H1 (cell line): ENCODE measurements around the gene ADAMTS20. TPM values are rescaled to one million over a fixed set of nuclear protein-coding genes. Genes with fewer than 3 reads are reported as not detected.

ENCODE experiments used
- EGR1 ChIP-seq: IDR thresholded peaks from 2 replicates; pipeline ENCODE4 v1.6.1; 2011; ENCODE audit warnings: low read depth, low read length, borderline replicate concordance
- TAF1 ChIP-seq: IDR thresholded peaks from 2 replicates; pipeline ENCODE4 v1.6.1; 2011; ENCODE audit warnings: mild to moderate bottlenecking, low read depth, low read length
- polyA plus RNA-seq, 7 experiments: library from polyadenylated mRNA; depleted of rRNA in 3 of 7; stranded (reverse) in 5 of 7; unstranded in 2 of 7; fragments of >200 nt in 5 of 7; fragments of 200-250 nt in 2 of 7; gene quantifications; 1 replicate in 5 of 7; 2 replicates in 1 of 7; 4 replicates in 1 of 7; pipeline versions ENCODE4 v1.2.1 to v1.2.3, GENCODE V29; 2011 to 2013; ENCODE audit warnings: missing spikeins in 2 of 7, mixed read lengths in 2 of 7
- total RNA-seq: library from RNA; stranded (reverse); fragmentation: NEBNext Ultra II Directional; extraction: Animal tissue kit (Norgen Biotek cat#: 25700); gene quantifications from 2 replicates; pipeline ENCODE4 v1.2.1, GENCODE V29; 2021
- TF ChIP-seq, protein P1 (sequence below), 3 experiments: IDR thresholded peaks; 1 replicate in 2 of 3; 2 replicates in 1 of 3; pipeline versions ENCODE4 v1.5.1 to v1.6.1; 2011; ENCODE audit warnings: low read length in 3 of 3, mild to moderate bottlenecking in 3 of 3, inconsistent platforms in 2 of 3, low read depth in 1 of 3, moderate library complexity in 1 of 3; ENCODE audit not compliant: insufficient read depth in 1 of 3; ENCODE audit errors: control extremely low read depth in 1 of 3
- TF ChIP-seq, protein P2 (sequence below): fragments of 300-600 bp; sonication (generic); IDR thresholded peaks from 2 replicates; pipeline ENCODE4 v1.7.1; 2012; ENCODE audit warnings: low read length, moderate library complexity, mild to moderate bottlenecking, inconsistent platforms; ENCODE audit not compliant: insufficient replicate concordance

The ADAMTS20 gene
- total and polyA plus RNA-seq, 2 of the 8 experiments (the other 6 are each of a cell fraction or from before 2014, with no cell fraction given) = 2.9 to 5.1 TPM

DNA sequence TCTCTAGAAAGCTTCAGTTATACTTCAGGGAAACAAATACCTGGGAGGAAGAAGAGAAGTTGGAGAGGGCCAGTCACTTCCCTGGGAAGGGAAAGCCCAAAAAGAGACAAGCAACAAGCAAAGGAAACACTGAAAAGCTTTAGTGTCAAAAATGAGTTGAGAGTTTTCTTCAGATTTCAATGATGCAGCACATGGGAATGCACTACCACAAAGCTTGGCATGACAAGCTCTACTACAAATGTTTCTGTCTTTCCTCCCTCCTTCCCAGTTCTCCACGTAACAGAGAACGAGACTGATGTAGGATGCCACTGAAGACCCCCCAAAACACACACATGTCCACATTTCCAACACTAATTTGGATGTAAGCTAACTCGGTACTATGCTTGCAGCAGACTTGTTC, 26.8 kb upstream of the ADAMTS20 start (continued):
- TF ChIP-seq, protein P1, sequence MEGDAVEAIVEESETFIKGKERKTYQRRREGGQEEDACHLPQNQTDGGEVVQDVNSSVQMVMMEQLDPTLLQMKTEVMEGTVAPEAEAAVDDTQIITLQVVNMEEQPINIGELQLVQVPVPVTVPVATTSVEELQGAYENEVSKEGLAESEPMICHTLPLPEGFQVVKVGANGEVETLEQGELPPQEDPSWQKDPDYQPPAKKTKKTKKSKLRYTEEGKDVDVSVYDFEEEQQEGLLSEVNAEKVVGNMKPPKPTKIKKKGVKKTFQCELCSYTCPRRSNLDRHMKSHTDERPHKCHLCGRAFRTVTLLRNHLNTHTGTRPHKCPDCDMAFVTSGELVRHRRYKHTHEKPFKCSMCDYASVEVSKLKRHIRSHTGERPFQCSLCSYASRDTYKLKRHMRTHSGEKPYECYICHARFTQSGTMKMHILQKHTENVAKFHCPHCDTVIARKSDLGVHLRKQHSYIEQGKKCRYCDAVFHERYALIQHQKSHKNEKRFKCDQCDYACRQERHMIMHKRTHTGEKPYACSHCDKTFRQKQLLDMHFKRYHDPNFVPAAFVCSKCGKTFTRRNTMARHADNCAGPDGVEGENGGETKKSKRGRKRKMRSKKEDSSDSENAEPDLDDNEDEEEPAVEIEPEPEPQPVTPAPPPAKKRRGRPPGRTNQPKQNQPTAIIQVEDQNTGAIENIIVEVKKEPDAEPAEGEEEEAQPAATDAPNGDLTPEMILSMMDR (IDR thresholded peaks at IDR 0.05; ENCODE audit: control extremely low read depth in 1 of 3, insufficient read depth in 1 of 3, low read depth in 1 of 3, low read length in 3 of 3) = no peak
- TF ChIP-seq TAF1 = no peak
- TF ChIP-seq, protein P2, sequence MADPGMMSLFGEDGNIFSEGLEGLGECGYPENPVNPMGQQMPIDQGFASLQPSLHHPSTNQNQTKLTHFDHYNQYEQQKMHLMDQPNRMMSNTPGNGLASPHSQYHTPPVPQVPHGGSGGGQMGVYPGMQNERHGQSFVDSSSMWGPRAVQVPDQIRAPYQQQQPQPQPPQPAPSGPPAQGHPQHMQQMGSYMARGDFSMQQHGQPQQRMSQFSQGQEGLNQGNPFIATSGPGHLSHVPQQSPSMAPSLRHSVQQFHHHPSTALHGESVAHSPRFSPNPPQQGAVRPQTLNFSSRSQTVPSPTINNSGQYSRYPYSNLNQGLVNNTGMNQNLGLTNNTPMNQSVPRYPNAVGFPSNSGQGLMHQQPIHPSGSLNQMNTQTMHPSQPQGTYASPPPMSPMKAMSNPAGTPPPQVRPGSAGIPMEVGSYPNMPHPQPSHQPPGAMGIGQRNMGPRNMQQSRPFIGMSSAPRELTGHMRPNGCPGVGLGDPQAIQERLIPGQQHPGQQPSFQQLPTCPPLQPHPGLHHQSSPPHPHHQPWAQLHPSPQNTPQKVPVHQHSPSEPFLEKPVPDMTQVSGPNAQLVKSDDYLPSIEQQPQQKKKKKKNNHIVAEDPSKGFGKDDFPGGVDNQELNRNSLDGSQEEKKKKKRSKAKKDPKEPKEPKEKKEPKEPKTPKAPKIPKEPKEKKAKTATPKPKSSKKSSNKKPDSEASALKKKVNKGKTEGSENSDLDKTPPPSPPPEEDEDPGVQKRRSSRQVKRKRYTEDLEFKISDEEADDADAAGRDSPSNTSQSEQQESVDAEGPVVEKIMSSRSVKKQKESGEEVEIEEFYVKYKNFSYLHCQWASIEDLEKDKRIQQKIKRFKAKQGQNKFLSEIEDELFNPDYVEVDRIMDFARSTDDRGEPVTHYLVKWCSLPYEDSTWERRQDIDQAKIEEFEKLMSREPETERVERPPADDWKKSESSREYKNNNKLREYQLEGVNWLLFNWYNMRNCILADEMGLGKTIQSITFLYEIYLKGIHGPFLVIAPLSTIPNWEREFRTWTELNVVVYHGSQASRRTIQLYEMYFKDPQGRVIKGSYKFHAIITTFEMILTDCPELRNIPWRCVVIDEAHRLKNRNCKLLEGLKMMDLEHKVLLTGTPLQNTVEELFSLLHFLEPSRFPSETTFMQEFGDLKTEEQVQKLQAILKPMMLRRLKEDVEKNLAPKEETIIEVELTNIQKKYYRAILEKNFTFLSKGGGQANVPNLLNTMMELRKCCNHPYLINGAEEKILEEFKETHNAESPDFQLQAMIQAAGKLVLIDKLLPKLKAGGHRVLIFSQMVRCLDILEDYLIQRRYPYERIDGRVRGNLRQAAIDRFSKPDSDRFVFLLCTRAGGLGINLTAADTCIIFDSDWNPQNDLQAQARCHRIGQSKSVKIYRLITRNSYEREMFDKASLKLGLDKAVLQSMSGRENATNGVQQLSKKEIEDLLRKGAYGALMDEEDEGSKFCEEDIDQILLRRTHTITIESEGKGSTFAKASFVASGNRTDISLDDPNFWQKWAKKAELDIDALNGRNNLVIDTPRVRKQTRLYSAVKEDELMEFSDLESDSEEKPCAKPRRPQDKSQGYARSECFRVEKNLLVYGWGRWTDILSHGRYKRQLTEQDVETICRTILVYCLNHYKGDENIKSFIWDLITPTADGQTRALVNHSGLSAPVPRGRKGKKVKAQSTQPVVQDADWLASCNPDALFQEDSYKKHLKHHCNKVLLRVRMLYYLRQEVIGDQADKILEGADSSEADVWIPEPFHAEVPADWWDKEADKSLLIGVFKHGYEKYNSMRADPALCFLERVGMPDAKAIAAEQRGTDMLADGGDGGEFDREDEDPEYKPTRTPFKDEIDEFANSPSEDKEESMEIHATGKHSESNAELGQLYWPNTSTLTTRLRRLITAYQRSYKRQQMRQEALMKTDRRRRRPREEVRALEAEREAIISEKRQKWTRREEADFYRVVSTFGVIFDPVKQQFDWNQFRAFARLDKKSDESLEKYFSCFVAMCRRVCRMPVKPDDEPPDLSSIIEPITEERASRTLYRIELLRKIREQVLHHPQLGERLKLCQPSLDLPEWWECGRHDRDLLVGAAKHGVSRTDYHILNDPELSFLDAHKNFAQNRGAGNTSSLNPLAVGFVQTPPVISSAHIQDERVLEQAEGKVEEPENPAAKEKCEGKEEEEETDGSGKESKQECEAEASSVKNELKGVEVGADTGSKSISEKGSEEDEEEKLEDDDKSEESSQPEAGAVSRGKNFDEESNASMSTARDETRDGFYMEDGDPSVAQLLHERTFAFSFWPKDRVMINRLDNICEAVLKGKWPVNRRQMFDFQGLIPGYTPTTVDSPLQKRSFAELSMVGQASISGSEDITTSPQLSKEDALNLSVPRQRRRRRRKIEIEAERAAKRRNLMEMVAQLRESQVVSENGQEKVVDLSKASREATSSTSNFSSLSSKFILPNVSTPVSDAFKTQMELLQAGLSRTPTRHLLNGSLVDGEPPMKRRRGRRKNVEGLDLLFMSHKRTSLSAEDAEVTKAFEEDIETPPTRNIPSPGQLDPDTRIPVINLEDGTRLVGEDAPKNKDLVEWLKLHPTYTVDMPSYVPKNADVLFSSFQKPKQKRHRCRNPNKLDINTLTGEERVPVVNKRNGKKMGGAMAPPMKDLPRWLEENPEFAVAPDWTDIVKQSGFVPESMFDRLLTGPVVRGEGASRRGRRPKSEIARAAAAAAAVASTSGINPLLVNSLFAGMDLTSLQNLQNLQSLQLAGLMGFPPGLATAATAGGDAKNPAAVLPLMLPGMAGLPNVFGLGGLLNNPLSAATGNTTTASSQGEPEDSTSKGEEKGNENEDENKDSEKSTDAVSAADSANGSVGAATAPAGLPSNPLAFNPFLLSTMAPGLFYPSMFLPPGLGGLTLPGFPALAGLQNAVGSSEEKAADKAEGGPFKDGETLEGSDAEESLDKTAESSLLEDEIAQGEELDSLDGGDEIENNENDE = no peak
- TF ChIP-seq EGR1 = no peak
